Hematopoietic multipotent progenitor cell treated with erythropoietin and hydrocortisone succinate and interleukin-3 and kit ligand, for 4 days (in vitro differentiated cells): ENCODE data around the gene S100A13.
"Not testable (repeated sequence)": the region's sequence is repeated elsewhere in the genome, so short reads cannot be mapped to it uniquely, and the experiment has no call there.

ENCODE experiments used
- DNase-seq: peaks from one replicate; pipeline ENCODE4 v3.0.0-alpha.2; 2015

The S100A13 gene

DNA sequence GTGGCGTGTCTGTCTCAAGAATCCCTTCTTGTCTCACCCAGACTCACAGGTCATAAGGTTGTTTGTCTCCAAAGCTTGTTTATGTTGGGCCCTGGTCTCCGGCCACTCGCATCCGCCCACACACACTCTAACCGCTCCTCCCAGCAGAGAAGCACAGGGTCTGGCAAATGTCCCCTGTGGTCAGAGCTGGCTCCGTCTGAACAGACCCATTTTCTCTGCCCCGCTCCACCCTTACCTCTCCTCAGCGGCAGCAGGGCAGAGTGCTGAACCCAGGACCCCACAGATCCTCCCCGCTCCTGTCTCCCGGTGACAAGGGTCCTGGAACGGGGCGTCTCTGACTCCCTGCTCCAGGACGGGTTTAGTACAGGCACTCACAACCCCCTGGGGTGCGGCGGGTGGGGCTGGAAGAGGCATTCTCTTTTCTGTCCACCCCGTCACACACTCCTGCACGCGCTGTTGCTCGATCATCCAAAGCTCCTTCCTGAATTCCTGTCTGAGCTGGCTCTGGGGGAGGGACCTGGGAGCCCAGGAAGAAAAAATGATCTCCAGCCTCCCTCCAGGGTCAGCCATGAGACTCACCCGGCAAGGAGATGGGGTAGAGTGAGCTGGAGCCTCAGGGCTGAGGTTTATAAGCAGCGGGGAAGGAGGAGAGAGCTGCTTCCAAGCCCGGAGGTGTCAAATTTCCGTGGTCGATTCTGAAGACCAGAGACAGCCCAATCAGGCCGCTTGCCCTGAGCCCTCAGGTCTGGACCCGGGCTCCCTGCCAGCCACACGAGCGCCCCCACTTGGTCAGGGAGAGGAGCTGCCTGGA is at the start of gene S100A13:
TSS of gene S100A13 (minus strand) at position 602 of the 811 bp plus-strand sequence. CDS start 1,033 bp downstream, outside the sequence.
- peak; percentile 65 for DNase-seq

DNA sequence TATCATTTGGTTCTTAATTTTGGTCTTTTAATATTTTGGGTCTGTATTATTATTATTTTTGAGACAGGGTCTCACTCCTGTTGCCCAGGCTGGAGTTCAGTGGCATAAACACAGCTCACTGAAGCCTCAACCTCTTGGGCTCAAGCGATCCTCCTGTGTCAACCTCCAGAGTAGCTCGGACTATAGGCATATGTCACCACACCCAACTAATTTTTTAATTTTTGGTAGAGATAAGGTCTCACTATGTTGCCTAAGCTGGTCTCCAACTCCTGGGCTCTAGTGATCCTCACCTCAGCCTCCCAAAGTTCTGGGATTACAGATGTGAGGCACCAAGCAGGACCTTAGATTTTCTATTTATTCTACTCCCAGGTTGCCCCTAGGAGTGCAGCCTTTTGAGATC is 46.2 kb upstream of the S100A13 start:
- DNase-seq, result no peak

DNA sequence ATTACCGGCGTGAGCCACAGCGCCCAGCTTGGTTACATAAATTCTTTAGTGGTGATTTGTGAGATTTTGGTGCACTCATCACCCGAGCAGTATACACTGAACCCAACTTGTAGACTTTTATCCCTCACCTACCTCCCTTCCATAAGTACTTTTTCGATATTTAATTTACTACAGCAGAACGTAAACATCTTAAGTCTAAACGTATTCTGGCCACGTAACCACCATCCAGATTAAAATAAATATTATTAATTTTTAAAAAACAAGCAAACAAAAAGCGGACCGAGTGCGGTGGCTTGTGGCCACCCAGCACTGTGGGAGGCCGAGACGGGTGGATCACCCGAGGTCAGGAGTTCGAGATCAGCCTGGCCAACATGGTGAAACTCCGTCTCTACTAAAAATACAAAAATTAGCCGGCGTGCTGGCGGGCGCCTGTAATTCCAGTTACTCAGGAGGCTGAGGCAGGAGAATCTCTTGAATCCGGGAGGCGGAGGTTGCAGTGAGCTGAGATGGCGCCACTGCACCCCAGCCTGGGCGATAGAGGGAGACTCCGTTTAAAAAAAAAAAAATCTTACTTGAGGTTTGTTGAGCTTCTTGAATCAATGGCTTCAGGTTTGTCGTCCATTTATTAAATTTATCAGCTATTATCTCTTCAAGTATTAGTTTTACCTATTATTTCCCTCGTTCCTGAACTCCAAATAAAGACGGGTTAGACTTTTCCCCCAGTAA is 44.5 kb upstream of the S100A13 start:
- peak; percentile 67 for DNase-seq

DNA sequence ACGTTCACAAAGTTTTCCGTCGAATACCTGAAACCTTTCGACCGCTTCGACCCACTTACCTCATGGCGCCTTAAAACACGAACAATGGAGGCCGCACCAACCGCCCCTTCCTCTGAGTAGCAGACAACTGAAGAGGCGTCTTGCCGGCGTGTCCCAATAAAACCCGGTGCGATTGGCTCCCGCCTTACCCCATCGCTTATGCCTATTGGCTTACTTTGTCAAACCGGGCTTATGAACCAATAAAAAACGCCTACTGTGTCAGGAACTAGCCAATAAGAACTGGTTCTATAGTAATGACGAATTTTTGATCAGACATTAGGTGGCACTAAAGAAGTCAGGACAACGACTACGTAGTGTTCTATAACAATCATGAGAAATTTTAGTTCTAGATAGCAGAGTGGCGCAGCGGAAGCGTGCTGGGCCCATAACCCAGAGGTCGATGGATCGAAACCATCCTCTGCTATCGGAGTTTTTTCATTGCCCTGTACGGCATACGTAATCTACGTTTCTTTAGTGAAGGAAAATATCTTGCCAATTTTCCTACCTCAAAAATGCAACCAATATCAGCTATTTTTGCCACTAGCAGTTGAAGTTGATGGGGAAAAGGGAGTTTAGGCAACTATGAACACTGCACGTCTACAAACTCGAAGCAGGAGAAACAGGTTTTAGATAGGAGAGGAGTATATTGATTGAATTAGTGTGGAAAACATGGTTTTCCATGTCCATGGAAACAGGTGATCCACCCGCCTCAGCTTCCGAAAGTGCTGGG is 43.7 kb upstream of the S100A13 start, which contains the start of gene ILF2:
TSS of gene ILF2 (minus strand) at position 135 of the 769 bp plus-strand sequence. CDS start at position 64, 71 bp downstream.
- DNase-seq, result peak; percentile 100

DNA sequence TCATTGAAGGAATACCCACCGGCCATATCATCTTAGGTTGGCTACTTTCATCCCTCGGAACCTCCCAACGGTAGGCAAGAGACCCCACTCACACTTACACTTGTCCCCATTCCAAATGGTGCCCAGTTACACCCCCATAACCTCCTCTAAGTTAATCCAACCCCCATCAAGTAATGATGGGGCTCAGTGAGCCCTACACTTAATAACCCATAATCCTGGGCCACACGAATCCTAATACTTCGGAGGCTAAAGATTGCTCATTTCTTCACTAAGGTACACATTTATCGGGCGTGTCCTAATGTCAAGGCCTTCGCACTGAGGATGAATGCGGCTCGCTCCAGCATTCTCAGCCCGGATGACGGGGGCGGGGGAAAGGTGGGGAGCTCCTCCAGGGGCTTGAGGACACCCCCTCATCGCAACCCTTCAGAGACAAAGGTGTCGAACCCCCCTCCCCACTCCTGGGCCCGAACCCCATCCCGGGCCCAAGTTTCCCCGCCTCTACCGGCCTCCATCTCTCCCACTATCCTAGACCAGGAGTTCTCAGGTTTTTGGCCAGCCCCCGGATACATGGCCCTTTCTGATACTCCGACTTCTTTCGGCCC is 43.1 kb upstream of the S100A13 start:
- DNase-seq, result no peak

DNA sequence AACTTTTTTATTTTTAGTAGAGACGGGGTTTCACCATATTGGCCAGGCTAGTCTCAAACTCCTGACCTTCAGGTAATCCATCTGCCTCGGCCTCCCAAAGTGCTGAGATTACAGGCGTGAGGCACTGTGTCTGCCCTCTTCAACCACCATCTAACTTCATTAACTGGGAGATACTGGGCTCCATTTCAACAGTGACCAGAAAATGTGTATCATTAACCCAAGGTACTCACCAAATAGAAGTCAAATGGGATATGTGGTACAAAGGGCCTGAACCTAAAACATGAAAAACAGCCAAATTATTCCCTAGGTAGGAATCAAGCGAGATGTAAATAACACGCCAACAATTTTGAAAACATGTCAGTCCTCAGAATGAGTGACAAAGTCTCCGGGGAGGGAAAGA is 42.3 kb upstream of the S100A13 start:
- DNase-seq, result no peak

DNA sequence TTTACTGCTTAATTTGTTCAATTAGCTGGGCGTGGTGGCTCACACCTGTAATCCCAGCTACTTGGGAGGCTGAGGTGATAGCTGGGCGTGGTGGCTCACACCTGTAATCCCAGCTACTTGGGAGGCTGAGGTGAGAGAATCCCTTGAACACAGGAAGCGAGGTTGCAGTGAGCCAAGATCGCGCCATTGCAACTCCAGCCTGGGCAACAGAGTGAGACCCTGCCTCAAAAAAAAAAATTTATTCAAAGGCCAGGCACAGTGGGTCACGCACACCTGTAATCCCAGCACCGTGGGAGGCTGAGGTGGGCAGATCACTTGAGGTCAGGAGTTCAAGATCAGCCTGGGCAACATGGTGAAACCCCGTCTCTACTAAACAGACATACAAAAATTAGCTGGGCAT is 41.4 kb upstream of the S100A13 start:
- DNase-seq, result not testable (repeated sequence)

DNA sequence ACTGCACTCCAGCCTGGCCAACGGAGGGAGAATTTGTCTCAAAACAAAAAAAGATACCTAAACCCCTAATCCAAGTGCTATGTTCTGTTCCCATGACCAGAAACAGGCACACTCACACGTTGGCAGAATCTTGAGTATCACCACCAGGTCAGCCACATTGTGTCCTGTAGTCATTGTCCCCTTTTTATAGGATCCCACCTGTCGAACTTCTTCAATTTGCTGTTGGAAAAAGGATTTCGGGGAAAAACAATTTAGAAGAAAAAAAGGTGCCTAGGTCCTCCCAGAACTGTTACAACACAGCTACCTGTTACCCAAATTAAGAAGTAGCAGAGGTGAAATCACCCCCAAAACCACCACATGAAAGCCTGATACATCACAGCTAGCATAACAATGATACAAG is 40.1 kb upstream of the S100A13 start:
- no peak for DNase-seq

DNA sequence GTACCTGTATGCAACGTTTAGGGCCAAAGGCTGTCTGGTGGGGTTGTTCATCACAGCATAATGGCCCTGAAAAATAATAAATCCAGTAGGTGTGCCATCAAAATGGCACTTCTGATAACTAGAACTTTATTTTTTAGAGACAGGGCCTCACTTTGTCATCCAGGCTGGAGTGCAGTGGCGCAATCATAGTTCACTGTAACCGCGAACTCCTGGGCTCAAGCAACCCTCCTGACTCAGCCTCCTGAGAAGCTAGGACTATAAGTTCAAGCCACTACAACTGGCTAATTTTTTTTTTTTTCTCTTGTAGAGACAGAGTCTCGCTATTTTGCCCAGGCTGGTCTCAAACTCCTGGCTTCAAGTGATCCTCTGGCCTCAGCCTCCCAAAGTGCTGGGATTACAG is 35.9 kb upstream of the S100A13 start:
- DNase-seq, result no peak

DNA sequence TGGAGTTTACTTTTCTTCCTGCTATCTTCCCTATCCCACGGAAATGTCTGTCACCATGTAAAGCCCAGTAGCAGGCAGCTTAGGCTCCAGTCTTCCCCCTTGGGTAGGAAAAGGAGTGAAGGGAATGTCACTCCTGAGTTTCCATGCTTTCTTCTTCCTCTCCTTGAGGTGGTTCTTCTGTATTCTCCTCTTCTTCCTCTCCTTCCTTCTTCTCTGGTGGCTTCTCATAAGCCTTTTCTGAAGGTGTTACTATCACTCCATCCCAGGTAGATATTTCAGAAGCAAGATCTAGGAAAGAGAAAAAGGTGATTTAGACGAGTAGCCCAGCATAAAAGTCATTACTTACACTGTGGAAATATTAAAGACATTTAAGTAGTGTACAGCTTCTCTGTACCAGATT is 35.0 kb upstream of the S100A13 start:
- no peak for DNase-seq

DNA sequence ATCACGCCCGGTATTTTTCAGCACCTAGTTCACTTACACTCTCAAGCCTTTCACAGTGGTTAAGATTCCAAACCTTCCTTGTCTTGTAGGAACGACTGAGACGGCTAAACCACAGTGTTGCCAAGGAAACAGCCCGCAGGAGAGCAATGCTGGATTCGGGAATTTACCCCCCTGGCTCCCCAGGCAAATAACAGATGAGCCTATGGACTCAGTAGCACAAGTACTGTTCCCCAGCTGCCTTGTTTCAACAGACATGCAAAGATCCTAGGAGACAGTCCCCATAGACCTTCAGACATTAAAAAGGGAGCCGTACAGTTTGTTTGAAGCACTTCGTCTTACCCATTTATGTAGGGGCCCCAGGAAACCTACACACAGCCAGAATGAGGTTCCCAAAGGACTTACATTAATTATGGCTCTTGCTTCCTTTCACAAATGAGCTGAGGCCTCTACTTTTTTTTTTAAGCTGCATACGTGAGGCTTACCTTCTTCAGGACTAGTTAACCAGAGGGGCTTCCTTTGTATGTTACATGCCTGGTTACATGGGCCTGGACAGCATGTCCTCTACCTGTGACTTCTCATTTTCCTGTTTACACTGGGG is 33.9 kb upstream of the S100A13 start:
- DNase-seq, result no peak

DNA sequence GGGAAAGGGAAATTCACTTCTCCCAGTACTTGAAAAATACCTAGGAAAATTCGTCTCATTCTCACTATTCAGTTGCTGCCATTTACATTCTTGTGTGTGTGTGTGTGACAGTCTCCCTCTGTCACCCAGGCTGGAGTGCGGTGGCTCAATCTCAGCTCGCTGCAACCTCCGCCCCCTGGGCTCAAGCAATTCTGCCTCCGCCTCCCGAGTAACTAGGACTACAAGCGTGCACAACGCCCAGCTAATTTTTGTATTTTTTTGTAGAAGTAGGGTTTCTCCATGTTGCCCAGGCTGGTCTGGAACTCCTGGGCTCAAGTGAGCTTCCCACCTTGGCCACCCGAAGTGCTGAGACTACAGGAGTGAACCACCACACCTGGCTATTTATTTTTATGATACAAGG is 32.4 kb upstream of the S100A13 start:
- no peak for DNase-seq

DNA sequence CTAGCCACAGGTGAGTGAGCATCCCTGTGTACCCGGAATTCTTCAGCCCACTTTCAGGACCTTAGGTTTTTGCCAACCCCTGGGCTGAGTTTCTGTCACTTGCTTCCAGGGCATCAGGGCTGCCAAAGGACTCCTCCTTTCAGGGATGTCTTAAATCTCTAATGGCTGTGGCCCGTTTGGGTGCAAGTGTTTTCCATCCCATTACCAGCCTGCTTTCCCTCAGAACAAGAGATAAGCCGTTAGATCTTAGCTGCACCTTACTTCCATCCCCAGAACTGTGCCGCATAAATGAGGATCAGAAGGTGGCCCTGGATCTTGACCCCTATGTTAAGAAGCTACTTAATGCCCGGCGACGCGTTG is 31.9 kb upstream of the S100A13 start:
- no peak for DNase-seq

DNA sequence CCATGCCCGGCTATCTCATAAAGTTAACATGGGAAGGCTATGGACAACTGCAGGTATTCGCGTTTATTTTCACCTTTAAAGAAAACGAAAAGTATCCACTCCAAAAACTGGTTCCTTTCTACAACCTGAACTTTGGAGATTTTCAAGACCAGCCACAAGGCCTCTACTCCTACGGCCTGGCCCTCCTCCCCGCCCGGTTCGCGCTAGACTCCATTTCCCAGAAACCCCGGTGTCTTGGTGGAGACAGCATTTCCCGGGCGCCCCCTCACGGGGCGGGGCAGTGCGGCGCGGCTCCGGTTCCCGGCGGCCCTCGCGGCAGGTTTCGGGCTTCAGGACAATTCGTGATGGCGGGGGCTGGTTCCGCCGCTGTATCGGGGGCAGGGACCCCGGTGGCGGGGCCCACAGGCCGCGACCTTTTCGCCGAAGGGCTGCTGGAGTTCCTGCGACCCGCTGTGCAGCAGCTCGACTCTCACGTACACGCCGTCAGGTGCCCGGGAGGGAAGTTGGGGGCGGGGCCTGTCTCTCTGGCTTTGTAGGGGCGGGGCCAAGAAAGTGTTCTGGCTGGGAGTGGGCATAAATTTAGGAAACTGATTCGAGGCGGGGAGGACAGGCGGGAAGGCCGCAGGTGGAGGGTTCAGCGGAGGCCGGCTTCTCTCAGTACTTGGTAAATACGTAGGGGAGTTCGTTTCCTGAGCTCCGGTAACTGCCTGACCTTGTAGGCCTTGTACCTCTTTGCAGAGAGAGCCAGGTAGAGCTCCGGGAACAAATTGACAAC is 31.3 kb upstream of the S100A13 start, which contains the start of gene SNAPIN:
TSS of gene SNAPIN (plus strand) at position 304 of the 775 bp plus-strand sequence. CDS start at position 345, 41 bp downstream.
- peak; percentile 97 for DNase-seq

DNA sequence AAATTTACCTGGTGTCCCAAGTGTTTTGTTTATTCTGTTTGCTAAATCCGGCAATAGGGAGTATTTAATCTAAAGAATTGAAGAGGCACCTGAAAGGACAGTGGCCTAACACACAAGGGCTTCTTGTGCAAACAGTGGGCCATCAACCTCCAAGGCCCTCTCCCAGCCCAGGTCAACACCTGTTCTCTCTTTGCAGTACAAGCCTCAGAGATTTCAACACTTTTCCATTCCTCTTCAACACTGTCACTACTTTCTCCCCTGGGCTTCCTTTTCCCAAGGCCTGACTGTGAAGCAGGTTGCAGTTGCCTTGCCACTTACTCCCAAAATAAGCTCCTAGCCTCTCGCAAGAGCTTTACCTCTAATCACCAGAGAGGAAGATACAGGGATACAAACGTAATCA is 28.0 kb upstream of the S100A13 start:
- DNase-seq, result no peak

DNA sequence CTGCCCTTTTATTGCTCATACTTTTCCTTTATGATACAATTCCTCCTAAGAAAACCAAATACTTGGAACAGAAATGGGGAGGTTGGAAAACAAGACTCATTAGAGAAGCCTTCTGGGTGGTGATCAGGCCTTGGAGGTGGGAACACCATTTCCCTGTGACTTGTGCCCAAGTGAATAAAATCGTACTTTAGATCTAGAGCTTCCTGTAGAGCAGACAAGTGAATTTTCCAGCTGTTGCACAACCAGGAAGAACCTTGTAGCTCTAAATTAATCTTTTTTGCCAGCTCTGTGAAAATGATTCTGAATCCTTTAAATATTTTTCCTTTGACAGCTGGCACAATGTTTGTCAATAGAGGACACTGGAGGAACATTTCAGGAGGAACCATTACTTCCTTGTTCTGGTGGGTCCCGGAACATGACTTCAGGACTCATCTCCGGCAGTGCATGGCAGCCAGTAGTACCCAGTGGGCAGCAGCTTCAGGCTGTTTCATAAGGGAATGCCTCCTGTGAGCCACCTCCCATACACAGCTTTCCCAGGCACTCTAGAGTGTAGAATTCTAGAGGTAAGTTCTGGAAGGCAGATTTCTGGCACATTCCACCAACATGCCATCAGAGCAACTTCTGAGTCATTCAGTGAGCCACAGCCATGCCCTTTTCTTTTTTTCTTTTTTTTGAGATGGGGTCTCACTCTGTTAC is 25.6 kb upstream of the S100A13 start:
- DNase-seq, result peak; percentile 15

DNA sequence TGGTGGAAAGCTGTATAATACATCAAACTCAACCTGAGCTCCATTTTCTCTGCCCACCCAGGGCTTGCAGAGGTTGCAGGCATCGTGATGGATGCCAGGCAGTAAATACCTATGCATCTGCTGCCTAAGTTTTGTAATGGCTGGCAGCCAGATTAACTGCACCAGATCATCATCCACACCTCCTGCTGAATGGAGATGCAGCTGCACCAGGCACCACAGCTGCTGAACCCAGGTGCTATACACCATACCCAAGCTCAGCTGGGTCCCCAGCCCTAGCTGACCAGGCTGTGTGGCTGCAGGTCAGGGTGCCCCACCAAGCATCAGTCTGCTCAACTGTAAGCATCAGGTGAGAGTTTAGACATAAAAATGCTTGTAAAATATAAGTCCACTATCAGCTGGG is 24.5 kb upstream of the S100A13 start:
- DNase-seq, result no peak

DNA sequence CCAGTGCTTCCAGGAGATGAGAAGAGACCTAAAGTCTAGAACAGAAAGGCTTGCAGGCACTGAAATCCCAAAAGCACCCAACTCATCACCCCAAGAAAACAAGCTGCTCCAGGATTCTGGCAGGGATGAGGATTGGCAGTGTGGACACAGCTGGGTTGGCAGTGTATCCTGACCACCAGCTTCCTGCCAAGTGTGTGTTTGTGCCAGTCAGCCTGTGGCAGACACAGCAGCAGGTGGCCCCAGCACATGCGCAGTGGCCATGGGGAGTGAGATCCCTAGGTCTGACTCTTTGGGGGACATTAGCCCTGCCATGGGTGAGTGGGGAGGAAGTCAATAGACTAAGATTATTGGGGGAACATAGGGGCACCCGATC is 22.5 kb upstream of the S100A13 start:
- no peak for DNase-seq

DNA sequence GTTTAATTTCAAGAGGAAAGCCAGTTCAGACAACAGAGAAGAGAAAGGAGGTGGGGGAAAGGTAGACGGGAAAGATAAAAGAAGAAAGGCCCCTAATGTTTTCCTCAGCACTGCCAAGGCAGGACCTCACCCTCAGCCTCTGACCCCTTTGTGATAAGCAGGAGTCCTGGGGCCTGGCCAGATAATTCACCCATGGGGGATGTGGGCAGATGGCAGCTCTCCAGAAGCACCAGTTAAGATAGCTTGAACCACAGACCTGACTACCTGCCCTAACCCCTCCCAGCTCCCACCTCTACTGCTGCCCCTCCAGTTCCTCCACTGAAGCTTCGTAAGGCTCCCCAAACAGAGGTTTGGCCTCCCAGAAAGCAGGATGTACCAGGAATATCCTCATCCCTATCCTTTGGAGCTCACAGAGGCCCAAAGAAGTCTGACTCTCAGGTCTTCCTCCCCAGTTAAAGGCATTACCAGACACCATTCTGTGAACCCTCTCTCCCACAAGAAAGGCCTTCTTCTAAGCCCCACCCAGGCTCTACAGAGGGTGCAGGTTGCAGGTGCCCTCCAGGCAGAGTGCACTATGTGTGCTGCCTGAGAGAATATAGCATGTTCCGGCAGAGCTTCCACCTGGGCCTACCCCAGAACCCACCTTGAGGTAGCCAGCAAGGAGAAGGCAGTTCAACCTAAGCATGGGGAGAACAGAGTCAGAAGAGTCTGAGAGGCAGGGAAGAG is 22.0 kb upstream of the S100A13 start:
- peak; percentile 86 for DNase-seq

DNA sequence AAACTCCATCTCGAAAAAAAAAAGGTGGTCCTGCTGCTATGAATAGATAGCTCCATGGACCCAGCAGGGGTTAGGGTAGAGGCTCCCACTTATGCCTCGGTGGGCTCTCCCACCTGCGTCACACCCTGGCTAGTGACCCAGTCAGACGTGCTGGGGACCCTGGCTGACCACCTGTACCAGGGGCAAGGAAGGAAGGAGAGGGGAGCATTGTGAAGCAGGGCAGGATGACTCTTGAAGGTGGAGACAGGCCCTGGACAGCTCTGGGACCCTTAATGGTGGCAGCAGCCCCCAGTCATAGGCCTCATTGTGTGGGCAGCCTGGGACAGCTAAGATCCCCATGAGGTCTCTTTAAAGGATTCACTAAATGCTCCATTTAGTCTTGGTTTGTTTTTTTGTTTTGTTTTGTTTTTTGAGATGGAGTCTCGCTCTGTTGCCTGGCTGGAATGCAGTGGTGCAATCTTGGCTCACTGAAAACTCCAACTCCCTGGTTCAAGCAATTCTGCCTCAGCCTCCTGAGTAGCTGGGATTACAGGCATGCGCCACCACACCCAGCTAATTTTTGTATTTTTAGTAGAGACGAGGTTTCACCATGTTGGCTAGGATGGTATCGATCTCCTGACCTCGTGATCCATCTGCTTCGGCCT is 20.8 kb upstream of the S100A13 start:
- no peak for DNase-seq
